Chondrocyte (in vitro differentiated cells): ENCODE data around the gene TEAD1. TPM values are rescaled to one million over a fixed set of nuclear protein-coding genes. Genes with fewer than 3 reads are reported as not detected.

Experiments used
- DNase-seq: peaks from one replicate; pipeline ENCODE4 v3.0.0; 2021; ENCODE audit warnings: mixed read lengths, low spot score
- H3K27ac Mint-ChIP-seq: one replicate; pipeline ENCODE4 v1.8.0; 2021; ENCODE audit warnings: mild to moderate bottlenecking, moderate library complexity, mixed read lengths; ENCODE audit not compliant: unreplicated experiment
- H3K27me3 Mint-ChIP-seq: 2 replicates; pipeline ENCODE4 v1.8.0; 2021; ENCODE audit warnings: low read depth, mixed read lengths
- H3K36me3 Mint-ChIP-seq: 2 replicates; pipeline ENCODE4 v1.8.0; 2021; ENCODE audit warnings: low read depth, mixed read lengths
- H3K4me1 Mint-ChIP-seq: 2 replicates; pipeline ENCODE4 v1.8.0; 2021; ENCODE audit warnings: low read depth, mild to moderate bottlenecking, mixed read lengths
- H3K4me3 Mint-ChIP-seq: one replicate; pipeline ENCODE4 v1.8.0; 2021; ENCODE audit warnings: mild to moderate bottlenecking, moderate library complexity, mixed read lengths; ENCODE audit not compliant: unreplicated experiment
- H3K9me3 Mint-ChIP-seq: 2 replicates; pipeline ENCODE4 v1.8.0; 2021; ENCODE audit warnings: low read depth, mixed read lengths
- CTCF ChIP-seq: fragments of 200-600 bp; sonication (generic); IDR thresholded peaks from 2 replicates; pipeline ENCODE4 v1.5.0; 2021; ENCODE audit warnings: antibody characterized with exemption, mild to moderate bottlenecking, moderate library complexity
- total RNA-seq: library from RNA; stranded (reverse); gene quantifications from 3 replicates; pipeline ENCODE4 v1.2.1, GENCODE V29; 2021

Gene TEAD1
- total RNA-seq, 1 donor from 2014 or later, result 137 TPM

- Mint-ChIP-seq H3K36me3 (peaks cover 1% of the 10 kb centered on the region), H3K9me3 (no peaks in the 10 kb centered on the region), H3K27ac (peak overlapping the region; percentile 53), H3K27me3 (no peaks in the 10 kb centered on the region), H3K4me1 (peaks cover 95% of the 10 kb centered on the region), H3K4me3 (no peak overlapping the region)
- no peak for DNase-seq
- TF ChIP-seq CTCF, result no peak
Measured at GRCh38 chr11:12687740-12688139, 13.5 kb downstream of the TEAD1 start.

- TF ChIP-seq CTCF, result no peak
- H3K27ac Mint-ChIP-seq, result peak overlapping the region; percentile 52
- no peaks in the 10 kb centered on the region for H3K27me3 Mint-ChIP-seq
- peaks cover 95% of the 10 kb centered on the region for H3K4me1 Mint-ChIP-seq
- DNase-seq, result no peak
- no peaks in the 10 kb centered on the region for H3K9me3 Mint-ChIP-seq
- peaks cover 1% of the 10 kb centered on the region for H3K36me3 Mint-ChIP-seq
- peak overlapping the region; percentile 5 for H3K4me3 Mint-ChIP-seq
Measured at GRCh38 chr11:12689029-12689755, 15.0 kb downstream of the TEAD1 start.

- H3K27ac Mint-ChIP-seq, result peak overlapping the region; percentile 29
Measured at GRCh38 chr11:12690663-12691062, 16.4 kb downstream of the TEAD1 start.

GRCh38 chr11:12691473-12691872 is 17.3 kb downstream of the TEAD1 start:
- TF ChIP-seq CTCF, result no peak
- no peak overlapping the region for H3K4me3 Mint-ChIP-seq
- no peak for DNase-seq
- H3K4me1 Mint-ChIP-seq, result peaks cover 95% of the 10 kb centered on the region
- H3K27me3 Mint-ChIP-seq, result no peaks in the 10 kb centered on the region
- no peaks in the 10 kb centered on the region for H3K9me3 Mint-ChIP-seq
- H3K27ac Mint-ChIP-seq, result no peak overlapping the region
- H3K36me3 Mint-ChIP-seq, result peaks cover 1% of the 10 kb centered on the region

More at GRCh38 chr11:12690663-12691062, 16.4 kb downstream of the TEAD1 start:
- Mint-ChIP-seq H3K36me3 (peaks cover 1% of the 10 kb centered on the region), H3K4me1 (peaks cover 95% of the 10 kb centered on the region), H3K27me3 (no peaks in the 10 kb centered on the region), H3K4me3 (no peak overlapping the region), H3K9me3 (no peaks in the 10 kb centered on the region)
- no peak for TF ChIP-seq CTCF
- DNase-seq, result no peak

- Mint-ChIP-seq H3K36me3 (peaks cover 1% of the 10 kb centered on the region), H3K9me3 (no peaks in the 10 kb centered on the region), H3K27me3 (no peaks in the 10 kb centered on the region), H3K27ac (peak overlapping the region; percentile 99), H3K4me3 (peak overlapping the region; percentile 45), H3K4me1 (peaks cover 94% of the 10 kb centered on the region)
- DNase-seq, result no peak
- no peak for TF ChIP-seq CTCF
Measured at GRCh38 chr11:12692229-12693075, 18.2 kb downstream of the TEAD1 start.
